HG03025 (cell line): ENCODE data around the gene GRB7.
A peak's percentile ranks its signal among the peaks of the same experiment; 100 is the strongest.

Source experiments
- ATAC-seq: cut with Tn5 transposase; IDR thresholded peaks from one replicate; pipeline ENCODE4 v1.9.1; 2021; ENCODE audit warnings: mild to moderate bottlenecking, moderate library complexity; ENCODE audit not compliant: unreplicated experiment, low FRiP score

The GRB7 gene

DNA sequence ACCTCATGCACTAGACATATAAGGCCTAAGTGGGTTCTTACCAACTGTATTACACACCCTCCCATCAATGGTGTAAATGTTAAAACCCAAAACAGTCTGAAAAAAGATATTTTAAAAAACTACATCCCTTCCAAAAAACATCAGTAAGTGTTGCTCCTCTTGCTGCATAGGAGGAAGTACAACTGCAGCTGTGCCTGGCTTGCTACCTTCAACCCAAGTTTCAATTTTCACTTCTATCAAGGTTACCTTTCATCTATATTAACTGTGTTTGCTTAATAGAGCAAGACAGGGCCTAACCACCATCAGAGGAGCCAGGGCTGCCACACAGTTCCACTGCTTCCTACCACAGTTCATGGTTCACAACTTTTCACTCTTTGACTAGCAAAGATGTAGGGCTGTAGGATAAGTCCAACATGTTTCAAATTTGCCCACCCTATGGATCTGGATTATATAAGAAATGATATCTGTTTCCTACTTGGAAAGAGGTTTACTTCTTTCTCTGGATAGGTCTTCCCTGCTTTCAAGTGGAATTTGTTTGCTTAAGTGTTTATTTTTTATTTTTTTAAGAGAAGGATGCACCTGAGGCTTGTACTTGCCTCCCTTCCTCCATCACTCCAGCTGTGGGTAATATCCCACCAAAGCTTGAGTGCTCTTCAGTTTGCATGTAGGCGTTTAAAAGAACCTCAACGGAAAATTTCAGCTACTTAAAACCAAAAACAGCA, 56.7 kb downstream of the GRB7 start:
- ATAC-seq: peak; percentile 64
